Keratinocyte (primary cell): ENCODE results near the gene DLG2. TPM values are rescaled to one million over a fixed set of nuclear protein-coding genes. Genes with fewer than 3 reads are reported as not detected.
"Not testable (repeated sequence)": the region's sequence is repeated elsewhere in the genome, so short reads cannot be mapped to it uniquely, and the experiment has no call there.

Experiments used
- DNase-seq: peaks from one replicate; pipeline ENCODE4 v3.0.0-alpha.2; 2011; ENCODE audit warnings: low read depth, missing footprints, low spot score
- FAIRE-seq: peaks from 2 replicates; lab custom pipeline; 2011; peaks lifted over from hg19 to GRCh38; lab: Jason Lieb, UNC
- H2AFZ ChIP-seq: 2 replicates; pipeline ENCODE4 v1.6.0; 2012; ENCODE audit warnings: low read length, control low read depth, inconsistent platforms; ENCODE audit not compliant: control insufficient read depth
- H3K27ac ChIP-seq: 2 replicates; pipeline ENCODE4 v1.5.1; 2011; ENCODE audit warnings: low read length; ENCODE audit not compliant: control insufficient read depth, insufficient read depth
- H3K27me3 ChIP-seq: 3 replicates; pipeline ENCODE4 v1.6.0; 2011; ENCODE audit warnings: low read length; ENCODE audit not compliant: control insufficient read depth, insufficient read depth; ENCODE audit errors: extremely low read depth
- H3K36me3 ChIP-seq, 2 experiments: 2 replicates in 1 of 2; 3 replicates in 1 of 2; pipeline ENCODE4 v1.5.1; 2011; ENCODE audit warnings: low read length in 2 of 2, mild to moderate bottlenecking in 1 of 2; ENCODE audit not compliant: control insufficient read depth in 2 of 2, insufficient read depth in 2 of 2; ENCODE audit errors: extremely low read depth in 1 of 2
- H3K4me1 ChIP-seq: 3 replicates; pipeline ENCODE4 v1.5.1; 2011; ENCODE audit warnings: low read length; ENCODE audit not compliant: control insufficient read depth, insufficient read depth; ENCODE audit errors: extremely low read depth
- H3K4me2 ChIP-seq: 3 replicates; pipeline ENCODE4 v1.6.0; 2011; ENCODE audit warnings: low read depth, low read length; ENCODE audit not compliant: control insufficient read depth, insufficient read depth; ENCODE audit errors: extremely low read depth
- H3K4me3 ChIP-seq, 3 experiments: fragments of 200-600 bp in 1 of 3; sonication (generic) in 1 of 3; 2 replicates in 2 of 3; 3 replicates in 1 of 3; pipeline ENCODE4 v1.5.1; 2011 to 2016; ENCODE audit warnings: low read length in 3 of 3, mild to moderate bottlenecking in 3 of 3, control low read depth in 2 of 3, inconsistent platforms in 1 of 3, low read depth in 1 of 3, mixed read lengths in 1 of 3, mixed run types in 1 of 3, moderate library complexity in 1 of 3; ENCODE audit not compliant: control insufficient read depth in 2 of 3, insufficient read depth in 2 of 3; ENCODE audit errors: extremely low read depth in 1 of 3
- H3K79me2 ChIP-seq: 2 replicates; pipeline ENCODE4 v1.6.0; 2012; ENCODE audit warnings: low read length; ENCODE audit not compliant: control insufficient read depth, insufficient read depth
- H3K9ac ChIP-seq: 3 replicates; pipeline ENCODE4 v1.6.0; 2011; ENCODE audit warnings: low read length; ENCODE audit not compliant: control insufficient read depth, insufficient read depth; ENCODE audit errors: extremely low read depth
- H3K9me1 ChIP-seq: 3 replicates; pipeline ENCODE4 v1.6.0; 2011; ENCODE audit warnings: low read length; ENCODE audit not compliant: control insufficient read depth, insufficient read depth; ENCODE audit errors: extremely low read depth
- H3K9me3 ChIP-seq: 2 replicates; pipeline ENCODE4 v1.5.1; 2012; ENCODE audit warnings: low read depth, low read length; ENCODE audit not compliant: control insufficient read depth
- H4K20me1 ChIP-seq: 3 replicates; pipeline ENCODE4 v1.6.0; 2011; ENCODE audit warnings: low read length; ENCODE audit not compliant: control insufficient read depth, insufficient read depth; ENCODE audit errors: extremely low read depth
- EZH2 ChIP-seq: IDR thresholded peaks from one replicate; pipeline ENCODE4 v1.6.1; 2012; ENCODE audit warnings: inconsistent platforms, mild to moderate bottlenecking, low read length, moderate library complexity
- dilution Hi-C: fragments of 300-500 bp; cut with MboI; formaldehyde crosslinking; loops from one replicate; pipeline ENCODE4 v1.7.0; 2020; ENCODE audit warnings: low sequenced_read_pairs; ENCODE audit not compliant: extremely low pct_ligation_motif_present
- polyA plus RNA-seq, 5 experiments: library from polyadenylated mRNA; depleted of rRNA in 3 of 5; stranded (reverse) in 3 of 5; stranded (forward) in 1 of 5; unstranded in 1 of 5; fragments of >200 nt; gene quantifications; 1 replicate in 1 of 5; 2 replicates in 3 of 5; 3 replicates in 1 of 5; pipeline versions ENCODE4 v1.2.1 to v1.2.3, GENCODE V29; 2011 to 2012; ENCODE audit warnings: missing spikeins in 2 of 5, low read depth in 1 of 5, low replicate concordance in 1 of 5
- TF ChIP-seq, protein P1 (sequence below), 3 experiments: IDR thresholded peaks in 1 of 3; conservative IDR thresholded peaks in 1 of 3; optimal IDR thresholded peaks in 1 of 3; 2 replicates in 2 of 3; 3 replicates in 1 of 3; pipeline versions ENCODE3 to v1.5.1; 2011; ENCODE audit warnings: low read length in 3 of 3, mild to moderate bottlenecking in 3 of 3, moderate library complexity in 2 of 3, control low read depth in 1 of 3, inconsistent platforms in 1 of 3; ENCODE audit not compliant: insufficient read depth in 2 of 3; ENCODE audit errors: extremely low read depth in 1 of 3

Gene DLG2
- polyA plus RNA-seq, 1 donor (not counting 4 experiments of a cell fraction or from before 2014, with no cell fraction given) = 0.55 TPM

DNA sequence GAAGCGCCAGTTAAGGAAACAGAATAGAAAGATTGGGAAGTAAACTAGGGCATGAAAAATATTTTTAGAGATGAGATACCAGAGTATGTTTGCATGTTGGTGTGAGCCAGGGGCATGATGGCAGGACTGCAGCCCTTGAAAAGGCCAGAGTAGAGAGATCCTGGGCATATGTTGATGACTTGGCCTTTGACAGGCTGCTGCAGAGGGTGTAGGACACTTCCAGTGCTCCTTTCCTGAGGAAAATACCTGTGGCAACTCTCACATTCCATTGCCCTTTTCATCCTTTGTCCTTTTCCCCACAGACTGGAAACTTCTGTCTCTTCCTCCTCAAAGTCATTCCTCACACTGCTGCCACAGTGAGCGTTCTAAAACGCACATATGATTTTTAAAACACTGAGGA, 2190.3 kb downstream of the DLG2 start:
- DNase-seq (no peak), FAIRE-seq (no peak)
- Histone ChIP-seq H3K9me1 (no peaks in the 10 kb centered on the region), H3K4me1 (no peaks in the 10 kb centered on the region), H3K9ac (no peak overlapping the region), H3K27me3 (no peaks in the 10 kb centered on the region), H3K4me2 (no peak overlapping the region), H3K36me3 (no peaks in the 10 kb centered on the region), H3K4me3 (no peak overlapping the region), H3K79me2 (no peaks in the 10 kb centered on the region), H3K27ac (no peak overlapping the region), H2AFZ (no peak overlapping the region), H3K9me3 (no peaks in the 10 kb centered on the region), H4K20me1 (no peaks in the 10 kb centered on the region)
- dilution Hi-C loops = no loop called here
- no peak for TF ChIP-seq EZH2
- TF ChIP-seq, protein P1, sequence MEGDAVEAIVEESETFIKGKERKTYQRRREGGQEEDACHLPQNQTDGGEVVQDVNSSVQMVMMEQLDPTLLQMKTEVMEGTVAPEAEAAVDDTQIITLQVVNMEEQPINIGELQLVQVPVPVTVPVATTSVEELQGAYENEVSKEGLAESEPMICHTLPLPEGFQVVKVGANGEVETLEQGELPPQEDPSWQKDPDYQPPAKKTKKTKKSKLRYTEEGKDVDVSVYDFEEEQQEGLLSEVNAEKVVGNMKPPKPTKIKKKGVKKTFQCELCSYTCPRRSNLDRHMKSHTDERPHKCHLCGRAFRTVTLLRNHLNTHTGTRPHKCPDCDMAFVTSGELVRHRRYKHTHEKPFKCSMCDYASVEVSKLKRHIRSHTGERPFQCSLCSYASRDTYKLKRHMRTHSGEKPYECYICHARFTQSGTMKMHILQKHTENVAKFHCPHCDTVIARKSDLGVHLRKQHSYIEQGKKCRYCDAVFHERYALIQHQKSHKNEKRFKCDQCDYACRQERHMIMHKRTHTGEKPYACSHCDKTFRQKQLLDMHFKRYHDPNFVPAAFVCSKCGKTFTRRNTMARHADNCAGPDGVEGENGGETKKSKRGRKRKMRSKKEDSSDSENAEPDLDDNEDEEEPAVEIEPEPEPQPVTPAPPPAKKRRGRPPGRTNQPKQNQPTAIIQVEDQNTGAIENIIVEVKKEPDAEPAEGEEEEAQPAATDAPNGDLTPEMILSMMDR (optimal IDR thresholded peaks at IDR 0.05 in 1 of 3, IDR thresholded peaks at IDR 0.05 in 1 of 3, conservative IDR thresholded peaks at IDR 0.05 in 1 of 3; ENCODE audit: extremely low read depth in 1 of 3, insufficient read depth in 2 of 3, low read length in 3 of 3) = no peak

DNA sequence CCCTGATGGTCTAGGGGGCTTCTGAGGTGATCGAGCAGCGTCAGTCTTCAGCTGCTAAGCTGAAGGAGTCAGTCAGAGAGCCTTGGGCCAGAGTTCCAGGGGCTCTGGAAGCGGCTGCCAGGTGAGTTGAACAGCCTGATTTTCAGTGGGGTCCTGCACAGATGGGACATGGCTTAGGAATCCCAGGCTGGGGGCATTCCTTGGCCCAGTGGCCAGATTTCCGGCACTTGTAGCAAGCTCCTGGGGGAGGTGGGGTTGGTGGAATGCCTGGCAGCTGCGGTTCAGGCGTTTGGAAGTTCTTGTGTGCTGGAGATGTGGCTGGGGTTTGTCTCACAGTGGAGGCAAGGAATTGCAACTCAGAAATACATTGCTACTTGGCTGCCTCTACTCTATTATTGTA, 2192.3 kb downstream of the DLG2 start:
- H3K79me2 ChIP-seq, H3K4me1 ChIP-seq, FAIRE-seq, H3K9me3 ChIP-seq, H2AFZ ChIP-seq, H3K9ac ChIP-seq, H3K27ac ChIP-seq, H3K4me3 ChIP-seq, dilution Hi-C loops, H4K20me1 ChIP-seq, DNase-seq, H3K9me1 ChIP-seq, H3K27me3 ChIP-seq, H3K4me2 ChIP-seq, H3K36me3 ChIP-seq: not testable (repeated sequence)

DNA sequence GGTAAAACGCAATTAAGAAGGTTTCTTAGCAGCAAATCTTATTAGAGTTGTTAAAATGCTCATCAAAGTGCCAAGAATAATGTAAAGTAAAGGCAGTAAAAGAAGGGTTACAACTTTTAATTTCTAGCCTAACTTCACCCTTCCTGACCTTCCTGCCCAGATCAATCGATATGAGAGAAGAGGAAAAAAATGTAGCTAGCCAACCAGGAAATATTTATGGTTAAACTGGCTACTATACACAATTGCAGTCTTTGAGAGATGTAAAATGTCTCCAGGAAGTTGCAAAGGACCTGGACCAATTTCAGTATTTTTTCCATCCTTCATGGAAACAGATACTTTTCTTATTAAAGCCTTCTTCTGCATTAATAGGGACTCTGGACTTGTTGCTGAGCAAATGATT, 2199.2 kb downstream of the DLG2 start:
- H3K36me3 ChIP-seq = no peaks in the 10 kb centered on the region
- no peaks in the 10 kb centered on the region for H3K9me1 ChIP-seq
- dilution Hi-C loops = no loop called here
- H3K27ac ChIP-seq = no peak overlapping the region
- no peaks in the 10 kb centered on the region for H4K20me1 ChIP-seq
- no peak overlapping the region for H2AFZ ChIP-seq
- TF ChIP-seq EZH2 = no peak
- TF ChIP-seq, protein P1 (optimal IDR thresholded peaks at IDR 0.05 in 1 of 3, IDR thresholded peaks at IDR 0.05 in 1 of 3, conservative IDR thresholded peaks at IDR 0.05 in 1 of 3; ENCODE audit: extremely low read depth in 1 of 3, insufficient read depth in 2 of 3, low read length in 3 of 3) = no peak
- DNase-seq = no peak
- H3K27me3 ChIP-seq = no peaks in the 10 kb centered on the region
- H3K9me3 ChIP-seq = no peaks in the 10 kb centered on the region
- H3K79me2 ChIP-seq = no peaks in the 10 kb centered on the region
- H3K4me3 ChIP-seq = no peak overlapping the region
- no peak overlapping the region for H3K9ac ChIP-seq
- no peaks in the 10 kb centered on the region for H3K4me1 ChIP-seq
- no peak overlapping the region for H3K4me2 ChIP-seq
- FAIRE-seq = no peak
